GM23338 (cell line): Measurements from ENCODE around the gene RUVBL2. TPM values are rescaled to one million over a fixed set of nuclear protein-coding genes. Genes with fewer than 3 reads are reported as not detected.

Experiments
- ATAC-seq: fragments of 200-7000 bp; cut with Tn5 transposase; 3 replicates; pipeline ENCODE4 v1.9.1; 2020
- DNase-seq: peaks from one replicate; pipeline ENCODE4 v3.0.0-alpha.2; 2015; ENCODE audit warnings: low spot score
- H2AFZ ChIP-seq: fragments of 200-600 bp; sonication (generic); 2 replicates; pipeline ENCODE4 v1.8.0; 2016; ENCODE audit warnings: antibody characterized with exemption, mild to moderate bottlenecking, moderate library complexity
- H3F3A ChIP-seq: fragments of 200-600 bp; sonication (generic); replicated peaks from 2 replicates; pipeline ENCODE4 v1.8.0; 2017; ENCODE audit warnings: antibody characterized with exemption, mixed run types, low read depth
- H3K27ac ChIP-seq: fragments of 200-600 bp; sonication (generic); 2 replicates; pipeline ENCODE4 v1.6.1; 2016; ENCODE audit warnings: low read depth
- H3K27me3 ChIP-seq: fragments of 200-600 bp; sonication (generic); 2 replicates; pipeline ENCODE4 v1.8.0; 2016; ENCODE audit warnings: mild to moderate bottlenecking, mixed run types, moderate library complexity; ENCODE audit not compliant: insufficient read depth
- H3K36me3 ChIP-seq: fragments of 200-600 bp; sonication (generic); 2 replicates; pipeline ENCODE4 v1.8.0; 2016; ENCODE audit warnings: mild to moderate bottlenecking; ENCODE audit not compliant: insufficient read depth
- H3K4me1 ChIP-seq: fragments of 200-600 bp; sonication (generic); 2 replicates; pipeline ENCODE4 v1.8.0; 2016; ENCODE audit warnings: mild to moderate bottlenecking, moderate library complexity; ENCODE audit not compliant: insufficient read depth
- H3K4me2 ChIP-seq: fragments of 200-600 bp; sonication (generic); 2 replicates; pipeline ENCODE4 v1.7.1; 2017; ENCODE audit warnings: mixed run types
- H3K4me3 ChIP-seq: fragments of 200-600 bp; sonication (generic); 2 replicates; pipeline ENCODE4 v1.6.1; 2016; ENCODE audit warnings: mixed run types
- H3K79me2 ChIP-seq: fragments of 200-600 bp; sonication (generic); replicated peaks from 2 replicates; pipeline ENCODE4 v1.8.0; 2017; ENCODE audit warnings: mild to moderate bottlenecking; ENCODE audit not compliant: insufficient read depth
- H3K9me2 ChIP-seq: fragments of 200-600 bp; sonication (generic); 2 replicates; pipeline ENCODE4 v1.8.0; 2017; ENCODE audit not compliant: insufficient read depth
- H4K20me1 ChIP-seq: fragments of 200-600 bp; sonication (generic); replicated peaks from 2 replicates; pipeline ENCODE4 v1.8.0; 2017; ENCODE audit warnings: mild to moderate bottlenecking; ENCODE audit not compliant: insufficient read depth
- H3K27ac Mint-ChIP-seq: 2 replicates; pipeline ENCODE4 v1.8.0; 2020; ENCODE audit warnings: inconsistent platforms, mild to moderate bottlenecking, moderate library complexity, mixed read lengths
- H3K27me3 Mint-ChIP-seq: 3 replicates; pipeline ENCODE4 v1.8.0; 2022; ENCODE audit warnings: low read depth, mild to moderate bottlenecking, moderate library complexity, mixed read lengths, inconsistent platforms; ENCODE audit not compliant: insufficient read depth, poor library complexity
- H3K36me3 Mint-ChIP-seq: 3 replicates; pipeline ENCODE4 v1.8.0; 2021; ENCODE audit warnings: low read depth, mild to moderate bottlenecking, inconsistent platforms, moderate library complexity, mixed read lengths
- H3K4me1 Mint-ChIP-seq: 3 replicates; pipeline ENCODE4 v1.8.0; 2020; ENCODE audit warnings: mild to moderate bottlenecking, inconsistent platforms, mixed read lengths
- H3K4me3 Mint-ChIP-seq: 3 replicates; pipeline ENCODE4 v1.8.0; 2021; ENCODE audit warnings: moderate library complexity, mild to moderate bottlenecking, inconsistent platforms, mixed read lengths
- H3K9me3 Mint-ChIP-seq: 3 replicates; pipeline ENCODE4 v1.8.0; 2020; ENCODE audit warnings: moderate library complexity, mild to moderate bottlenecking, inconsistent platforms, mixed read lengths
- CREB1 ChIP-seq: fragments of 250-450 bp; sonication (Bioruptor Pico); IDR thresholded peaks from 2 replicates; pipeline ENCODE4 v1.5.0; 2020; ENCODE audit warnings: low read depth, mild to moderate bottlenecking, moderate library complexity
- CTCF ChIP-seq, 2 experiments: fragments of 200-600 bp in 1 of 2; sonication (generic) in 1 of 2; conservative IDR thresholded peaks; 2 replicates each; pipeline versions ENCODE4 v1.5.1 to v1.6.1; 2016 to 2017; ENCODE audit warnings: antibody characterized with exemption in 2 of 2, low read depth in 2 of 2, mild to moderate bottlenecking in 2 of 2, moderate library complexity in 1 of 2
- ETS1 ChIP-seq: IDR thresholded peaks from 2 replicates; pipeline ENCODE4 v1.6.1; 2016; ENCODE audit warnings: antibody characterized with exemption
- EZH2 ChIP-seq: fragments of 200-600 bp; sonication (generic); IDR thresholded peaks from one replicate; pipeline ENCODE4 v1.8.0; 2017; ENCODE audit warnings: antibody characterized with exemption, mild to moderate bottlenecking, low read depth; ENCODE audit not compliant: unreplicated experiment
- EZH2phosphoT487 ChIP-seq: fragments of 200-600 bp; sonication (generic); IDR thresholded peaks from one replicate; pipeline ENCODE4 v1.8.1; 2018; ENCODE audit warnings: antibody characterized with exemption; ENCODE audit not compliant: unreplicated experiment
- JUNB ChIP-seq: IDR thresholded peaks from one replicate; pipeline ENCODE4 v1.6.1; 2016; ENCODE audit warnings: antibody characterized with exemption; ENCODE audit not compliant: unreplicated experiment
- NANOG ChIP-seq: IDR thresholded peaks from 2 replicates; pipeline ENCODE4 v1.6.1; 2016; ENCODE audit warnings: antibody characterized with exemption, borderline replicate concordance
- POLR2AphosphoS5 ChIP-seq: IDR thresholded peaks from 2 replicates; pipeline ENCODE4 v1.6.1; 2016; ENCODE audit warnings: antibody characterized with exemption, low read depth
- REST ChIP-seq: IDR thresholded peaks from one replicate; pipeline ENCODE4 v1.6.1; 2018; ENCODE audit warnings: antibody characterized with exemption; ENCODE audit not compliant: unreplicated experiment
- STAT1 ChIP-seq: IDR thresholded peaks from one replicate; pipeline ENCODE4 v1.6.1; 2016; ENCODE audit warnings: antibody characterized with exemption; ENCODE audit not compliant: unreplicated experiment
- ZNF114 ChIP-seq: fragments of 250-450 bp; sonication (Bioruptor Pico); IDR thresholded peaks from 2 replicates; pipeline ENCODE4 v1.5.0; 2020; ENCODE audit warnings: mild to moderate bottlenecking, moderate library complexity
- ZNF331 ChIP-seq: fragments of 250-450 bp; sonication (Bioruptor Pico); IDR thresholded peaks from 2 replicates; pipeline ENCODE4 v1.5.0; 2020; ENCODE audit warnings: low read depth, mild to moderate bottlenecking, moderate library complexity
- polyA plus RNA-seq: library from polyadenylated mRNA; unstranded; fragments of >200 nt; fragmentation: Nextera tagmentation; extraction: Ambion mirVana; gene quantifications from 2 replicates; pipeline ENCODE4 v1.2.1, GENCODE V29; 2016
- total RNA-seq: library from RNA; depleted of rRNA; stranded (reverse); fragments of >200 nt; shearing (Covaris generic); gene quantifications from 2 replicates; pipeline ENCODE4 v1.2.3, GENCODE V29; 2014
- TF ChIP-seq, protein P1 (sequence below): fragments of 250-450 bp; sonication (Bioruptor Pico); IDR thresholded peaks from 2 replicates; pipeline ENCODE4 v1.5.0; 2020; ENCODE audit warnings: mild to moderate bottlenecking, moderate library complexity

The RUVBL2 gene
- total and polyA plus RNA-seq, 2 experiments from 2014 or later: 196 to 252 TPM

- H3K27me3 ChIP-seq: peaks cover 35% of the 10 kb centered on the region
Measured at GRCh38 chr19:49022116-49022515, 28.4 kb downstream of the RUVBL2 start.

More at GRCh38 chr19:49022116-49022515, 28.4 kb downstream of the RUVBL2 start:
- no peaks in the 10 kb centered on the region for H4K20me1 ChIP-seq
- H3K9me3 Mint-ChIP-seq: peaks cover 3% of the 10 kb centered on the region; the same call in 1 of the 3 replicates
- no peak overlapping the region for H3K4me3 ChIP-seq
- ATAC-seq (no peak), DNase-seq (no peak)
- H3K27ac ChIP-seq: no peak overlapping the region
- no peak overlapping the region for H3K27ac Mint-ChIP-seq
- no peaks in the 10 kb centered on the region for H3K36me3 ChIP-seq
- H3K79me2 ChIP-seq: no peaks in the 10 kb centered on the region
- H3K27me3 Mint-ChIP-seq: peaks cover 24% of the 10 kb centered on the region
- H3K9me2 ChIP-seq: no peaks in the 10 kb centered on the region
- peaks cover 22% of the 10 kb centered on the region for H3K4me1 Mint-ChIP-seq
- no peak overlapping the region for H3K4me2 ChIP-seq
- no peak overlapping the region for H3K4me3 Mint-ChIP-seq
- 0 out of 2 replicates have a peak, but pooled peaks cover 3% of the 10 kb centered on the region for H3F3A ChIP-seq
- no peak overlapping the region for H2AFZ ChIP-seq
- no peak for TF ChIP-seq ETS1
- no peak for TF ChIP-seq JUNB
- TF ChIP-seq EZH2: no peak
- TF ChIP-seq REST: no peak
- no peak for TF ChIP-seq EZH2phosphoT487
- TF ChIP-seq ZNF331 (CRISPR knock-in tag): no peak
- TF ChIP-seq NANOG: no peak
- TF ChIP-seq, protein P1, sequence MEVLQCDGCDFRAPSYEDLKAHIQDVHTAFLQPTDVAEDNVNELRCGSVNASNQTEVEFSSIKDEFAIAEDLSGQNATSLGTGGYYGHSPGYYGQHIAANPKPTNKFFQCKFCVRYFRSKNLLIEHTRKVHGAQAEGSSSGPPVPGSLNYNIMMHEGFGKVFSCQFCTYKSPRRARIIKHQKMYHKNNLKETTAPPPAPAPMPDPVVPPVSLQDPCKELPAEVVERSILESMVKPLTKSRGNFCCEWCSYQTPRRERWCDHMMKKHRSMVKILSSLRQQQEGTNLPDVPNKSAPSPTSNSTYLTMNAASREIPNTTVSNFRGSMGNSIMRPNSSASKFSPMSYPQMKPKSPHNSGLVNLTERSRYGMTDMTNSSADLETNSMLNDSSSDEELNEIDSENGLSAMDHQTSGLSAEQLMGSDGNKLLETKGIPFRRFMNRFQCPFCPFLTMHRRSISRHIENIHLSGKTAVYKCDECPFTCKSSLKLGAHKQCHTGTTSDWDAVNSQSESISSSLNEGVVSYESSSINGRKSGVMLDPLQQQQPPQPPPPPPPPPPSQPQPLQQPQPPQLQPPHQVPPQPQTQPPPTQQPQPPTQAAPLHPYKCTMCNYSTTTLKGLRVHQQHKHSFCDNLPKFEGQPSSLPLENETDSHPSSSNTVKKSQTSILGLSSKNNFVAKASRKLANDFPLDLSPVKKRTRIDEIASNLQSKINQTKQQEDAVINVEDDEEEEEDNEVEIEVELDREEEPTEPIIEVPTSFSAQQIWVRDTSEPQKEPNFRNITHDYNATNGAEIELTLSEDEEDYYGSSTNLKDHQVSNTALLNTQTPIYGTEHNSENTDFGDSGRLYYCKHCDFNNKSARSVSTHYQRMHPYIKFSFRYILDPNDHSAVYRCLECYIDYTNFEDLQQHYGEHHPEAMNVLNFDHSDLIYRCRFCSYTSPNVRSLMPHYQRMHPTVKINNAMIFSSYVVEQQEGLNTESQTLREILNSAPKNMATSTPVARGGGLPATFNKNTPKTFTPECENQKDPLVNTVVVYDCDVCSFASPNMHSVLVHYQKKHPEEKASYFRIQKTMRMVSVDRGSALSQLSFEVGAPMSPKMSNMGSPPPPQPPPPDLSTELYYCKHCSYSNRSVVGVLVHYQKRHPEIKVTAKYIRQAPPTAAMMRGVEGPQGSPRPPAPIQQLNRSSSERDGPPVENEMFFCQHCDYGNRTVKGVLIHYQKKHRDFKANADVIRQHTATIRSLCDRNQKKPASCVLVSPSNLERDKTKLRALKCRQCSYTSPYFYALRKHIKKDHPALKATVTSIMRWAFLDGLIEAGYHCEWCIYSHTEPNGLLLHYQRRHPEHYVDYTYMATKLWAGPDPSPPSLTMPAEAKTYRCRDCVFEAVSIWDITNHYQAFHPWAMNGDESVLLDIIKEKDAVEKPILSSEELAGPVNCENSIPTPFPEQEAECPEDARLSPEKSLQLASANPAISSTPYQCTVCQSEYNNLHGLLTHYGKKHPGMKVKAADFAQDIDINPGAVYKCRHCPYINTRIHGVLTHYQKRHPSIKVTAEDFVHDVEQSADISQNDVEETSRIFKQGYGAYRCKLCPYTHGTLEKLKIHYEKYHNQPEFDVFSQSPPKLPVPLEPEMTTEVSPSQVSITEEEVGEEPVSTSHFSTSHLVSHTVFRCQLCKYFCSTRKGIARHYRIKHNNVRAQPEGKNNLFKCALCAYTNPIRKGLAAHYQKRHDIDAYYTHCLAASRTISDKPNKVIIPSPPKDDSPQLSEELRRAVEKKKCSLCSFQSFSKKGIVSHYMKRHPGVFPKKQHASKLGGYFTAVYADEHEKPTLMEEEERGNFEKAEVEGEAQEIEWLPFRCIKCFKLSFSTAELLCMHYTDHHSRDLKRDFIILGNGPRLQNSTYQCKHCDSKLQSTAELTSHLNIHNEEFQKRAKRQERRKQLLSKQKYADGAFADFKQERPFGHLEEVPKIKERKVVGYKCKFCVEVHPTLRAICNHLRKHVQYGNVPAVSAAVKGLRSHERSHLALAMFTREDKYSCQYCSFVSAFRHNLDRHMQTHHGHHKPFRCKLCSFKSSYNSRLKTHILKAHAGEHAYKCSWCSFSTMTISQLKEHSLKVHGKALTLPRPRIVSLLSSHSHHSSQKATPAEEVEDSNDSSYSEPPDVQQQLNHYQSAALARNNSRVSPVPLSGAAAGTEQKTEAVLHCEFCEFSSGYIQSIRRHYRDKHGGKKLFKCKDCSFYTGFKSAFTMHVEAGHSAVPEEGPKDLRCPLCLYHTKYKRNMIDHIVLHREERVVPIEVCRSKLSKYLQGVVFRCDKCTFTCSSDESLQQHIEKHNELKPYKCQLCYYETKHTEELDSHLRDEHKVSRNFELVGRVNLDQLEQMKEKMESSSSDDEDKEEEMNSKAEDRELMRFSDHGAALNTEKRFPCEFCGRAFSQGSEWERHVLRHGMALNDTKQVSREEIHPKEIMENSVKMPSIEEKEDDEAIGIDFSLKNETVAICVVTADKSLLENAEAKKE (CRISPR knock-in tag): no peak
- TF ChIP-seq CREB1 (CRISPR knock-in tag): no peak
- no peak for TF ChIP-seq CTCF (conservative IDR thresholded peaks at IDR 0.05; ENCODE audit: low read depth in 2 of 2)
- no peak for TF ChIP-seq POLR2AphosphoS5
- no peak for TF ChIP-seq STAT1
- no peak for TF ChIP-seq ZNF114 (CRISPR knock-in tag)
- H3K4me1 ChIP-seq: peaks cover 19% of the 10 kb centered on the region; the same call in 1 of the 2 replicates
- no peaks in the 10 kb centered on the region for H3K36me3 Mint-ChIP-seq
